ENCODE results near the gene HBA2. TPM values are rescaled to one million over a fixed set of nuclear protein-coding genes. Genes with fewer than 3 reads are reported as not detected.
"Not testable (repeated sequence)": the region's sequence is repeated elsewhere in the genome, so short reads cannot be mapped to it uniquely, and the experiment has no call there.

The HBA2 gene
- total RNA-seq, 1 experiment from 2014 or later: not detected

DNA sequence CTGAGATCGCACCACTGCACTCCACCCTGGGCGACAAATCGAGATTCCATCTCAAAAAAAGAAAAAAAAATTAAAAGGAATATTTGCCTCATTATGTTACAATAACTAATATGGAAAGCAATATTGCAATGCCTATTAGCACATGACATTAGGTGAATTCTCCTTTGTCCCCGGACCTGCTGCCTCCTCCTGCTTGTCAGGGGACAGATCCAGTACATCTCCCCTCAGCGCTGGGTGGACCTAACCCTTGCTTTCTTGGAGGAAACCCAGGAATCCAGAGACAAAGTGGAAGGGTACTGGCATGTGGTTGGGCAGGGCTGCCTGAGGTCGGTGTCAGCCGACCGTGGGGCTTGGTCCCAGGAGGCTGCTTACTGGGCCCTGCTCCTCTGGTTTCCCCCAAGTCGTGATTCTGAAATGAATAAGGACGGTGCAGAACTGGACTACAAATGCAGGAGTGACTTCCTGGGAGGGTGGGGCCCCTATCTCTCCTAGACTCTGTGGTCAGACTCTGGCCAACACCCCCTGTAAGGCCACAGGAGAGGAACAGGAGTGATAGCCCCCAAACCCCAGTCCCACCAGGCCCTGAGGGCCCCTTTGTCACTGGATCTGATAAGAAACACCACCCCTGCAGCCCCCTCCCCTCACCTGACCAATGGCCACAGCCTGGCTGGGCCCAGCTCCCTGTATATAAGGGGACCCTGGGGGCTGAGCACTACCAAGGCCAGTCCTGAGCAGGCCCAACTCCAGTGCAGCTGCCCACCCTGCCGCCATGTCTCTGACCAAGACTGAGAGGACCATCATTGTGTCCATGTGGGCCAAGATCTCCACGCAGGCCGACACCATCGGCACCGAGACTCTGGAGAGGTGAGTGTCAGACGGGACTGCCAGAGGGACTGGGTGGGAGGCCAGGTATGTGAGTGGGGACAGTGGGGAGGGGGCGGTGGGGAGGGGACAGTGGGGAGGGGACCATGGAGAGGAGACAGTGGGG lies 20.2 kb upstream of the HBA2 start, which contains the start of gene HBZ:
Gene HBZ (plus strand): TSS at position 504 of the 988 bp plus-strand sequence. CDS start 266 bp downstream, at position 770.
- Histone ChIP-seq H3K36me3 (no peaks in the 10 kb centered on the region), H3K9me3 (no peaks in the 10 kb centered on the region), H3K4me3 (no peak within 1 kb of the TSS), H3K27me3 (peaks cover 13% of the 10 kb centered on the region)
- no peak for DNase-seq

DNA sequence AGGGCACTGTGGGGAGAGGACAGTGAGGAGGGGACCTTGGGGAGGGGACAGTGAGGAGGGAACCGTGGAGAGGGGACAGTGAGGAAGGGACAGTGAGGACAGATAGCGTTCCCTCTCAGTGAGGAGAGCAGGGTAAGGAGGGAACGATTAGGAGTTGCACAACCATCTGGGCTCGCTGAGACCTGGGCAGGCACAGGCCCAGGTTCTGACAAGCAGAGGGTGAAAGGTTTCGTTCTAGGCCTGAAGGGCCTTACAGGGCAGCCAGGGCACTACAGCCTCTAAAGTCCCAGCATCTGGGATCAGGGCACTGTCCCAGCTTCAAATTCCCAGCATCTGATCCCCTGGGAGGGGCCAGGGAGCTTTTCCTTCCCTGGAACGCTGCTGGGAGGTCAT lies 19.6 kb upstream of the HBA2 start:
- H3K9me3 ChIP-seq: not testable (repeated sequence)

DNA sequence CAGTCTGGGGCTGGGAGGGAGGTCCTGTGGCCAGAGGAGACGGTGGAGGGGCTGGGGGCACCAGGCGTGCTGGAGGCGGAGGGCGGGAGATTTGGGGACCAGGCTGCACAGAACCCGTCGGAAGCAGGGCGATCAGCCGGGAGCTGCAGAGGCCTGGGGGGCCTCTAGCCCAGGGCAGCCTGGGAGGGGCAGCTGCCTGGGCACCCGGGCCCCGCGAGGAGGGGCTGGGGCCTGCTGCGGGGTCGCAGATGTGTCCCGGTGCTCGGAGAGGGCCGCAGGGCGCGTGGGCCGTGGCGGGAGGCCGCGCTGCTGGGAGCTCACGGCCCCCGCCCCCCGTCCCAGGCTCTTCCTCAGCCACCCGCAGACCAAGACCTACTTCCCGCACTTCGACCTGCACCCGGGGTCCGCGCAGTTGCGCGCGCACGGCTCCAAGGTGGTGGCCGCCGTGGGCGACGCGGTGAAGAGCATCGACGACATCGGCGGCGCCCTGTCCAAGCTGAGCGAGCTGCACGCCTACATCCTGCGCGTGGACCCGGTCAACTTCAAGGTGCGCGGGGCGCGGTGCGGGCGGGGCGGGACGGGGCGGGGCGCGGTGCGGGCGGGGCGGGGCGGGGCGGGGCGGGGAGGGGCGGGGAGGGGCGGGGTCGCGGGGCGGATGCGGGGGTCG lies 19.0 kb upstream of the HBA2 start:
- not testable (repeated sequence) for H3K36me3 ChIP-seq, H3K4me3 ChIP-seq, DNase-seq, H3K9me3 ChIP-seq
- peaks cover 25% of the 10 kb centered on the region for H3K27me3 ChIP-seq

More for the DNA sequence above, 19.6 kb upstream of the HBA2 start:
- not testable (repeated sequence) for H3K36me3 ChIP-seq, DNase-seq, H3K4me3 ChIP-seq
- peaks cover 20% of the 10 kb centered on the region for H3K27me3 ChIP-seq

DNA sequence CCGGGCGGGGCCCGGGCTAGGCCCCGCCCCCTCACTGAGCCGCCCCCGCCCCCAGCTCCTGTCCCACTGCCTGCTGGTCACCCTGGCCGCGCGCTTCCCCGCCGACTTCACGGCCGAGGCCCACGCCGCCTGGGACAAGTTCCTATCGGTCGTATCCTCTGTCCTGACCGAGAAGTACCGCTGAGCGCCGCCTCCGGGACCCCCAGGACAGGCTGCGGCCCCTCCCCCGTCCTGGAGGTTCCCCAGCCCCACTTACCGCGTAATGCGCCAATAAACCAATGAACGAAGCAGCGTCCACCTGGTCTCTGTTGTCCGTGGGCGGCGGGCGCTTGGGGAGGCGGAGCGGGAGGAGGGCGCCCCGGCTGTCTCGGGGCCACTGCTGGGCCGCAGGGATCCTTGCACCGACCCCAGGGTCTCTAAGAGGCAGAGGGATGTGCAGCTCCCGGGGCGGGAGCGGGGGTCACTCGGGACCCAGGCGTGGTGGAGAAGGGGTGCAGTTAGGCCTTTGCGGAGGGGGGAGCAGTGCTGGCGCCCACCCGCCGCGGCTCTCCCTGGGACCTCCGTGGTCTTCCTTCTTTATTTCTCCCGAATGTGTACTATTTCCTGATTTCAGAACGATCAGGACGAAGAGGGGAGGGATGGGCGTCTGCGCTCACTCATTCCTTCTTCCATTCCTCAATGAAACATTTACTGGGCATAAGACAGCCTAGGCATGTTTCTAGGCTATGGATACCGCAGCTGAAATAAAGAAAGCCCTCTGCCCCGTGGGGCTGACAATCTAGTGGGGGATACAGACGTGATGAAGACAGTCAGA lies 18.3 kb upstream of the HBA2 start:
- no peaks in the 10 kb centered on the region for H3K36me3 ChIP-seq
- peaks cover 27% of the 10 kb centered on the region for H3K27me3 ChIP-seq
- peak overlapping the region; percentile 46 for H3K4me3 ChIP-seq
- DNase-seq: peak; percentile 43
- H3K9me3 ChIP-seq: no peaks in the 10 kb centered on the region

DNA sequence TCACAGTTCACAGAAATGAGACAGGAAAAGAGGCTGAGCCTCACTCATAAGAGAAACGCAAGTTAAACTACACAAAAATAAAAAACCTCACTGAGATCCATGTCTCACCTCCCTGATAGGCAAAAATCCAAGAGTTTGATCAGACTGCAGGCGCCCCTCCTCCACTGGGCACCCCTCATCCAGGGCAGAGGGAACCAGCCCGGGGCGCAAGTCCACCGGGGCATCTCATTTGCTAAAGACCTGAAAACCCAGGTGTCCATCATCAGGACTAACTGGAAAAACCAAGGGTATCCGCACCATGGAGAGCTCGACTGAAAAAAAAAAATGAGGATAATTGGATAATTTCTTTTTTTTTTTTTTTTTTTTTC lies 17.7 kb upstream of the HBA2 start:
- Histone ChIP-seq H3K36me3 (no peaks in the 10 kb centered on the region), H3K9me3 (no peaks in the 10 kb centered on the region), H3K4me3 (no peak overlapping the region), H3K27me3 (peaks cover 26% of the 10 kb centered on the region)
- no peak for DNase-seq

DNA sequence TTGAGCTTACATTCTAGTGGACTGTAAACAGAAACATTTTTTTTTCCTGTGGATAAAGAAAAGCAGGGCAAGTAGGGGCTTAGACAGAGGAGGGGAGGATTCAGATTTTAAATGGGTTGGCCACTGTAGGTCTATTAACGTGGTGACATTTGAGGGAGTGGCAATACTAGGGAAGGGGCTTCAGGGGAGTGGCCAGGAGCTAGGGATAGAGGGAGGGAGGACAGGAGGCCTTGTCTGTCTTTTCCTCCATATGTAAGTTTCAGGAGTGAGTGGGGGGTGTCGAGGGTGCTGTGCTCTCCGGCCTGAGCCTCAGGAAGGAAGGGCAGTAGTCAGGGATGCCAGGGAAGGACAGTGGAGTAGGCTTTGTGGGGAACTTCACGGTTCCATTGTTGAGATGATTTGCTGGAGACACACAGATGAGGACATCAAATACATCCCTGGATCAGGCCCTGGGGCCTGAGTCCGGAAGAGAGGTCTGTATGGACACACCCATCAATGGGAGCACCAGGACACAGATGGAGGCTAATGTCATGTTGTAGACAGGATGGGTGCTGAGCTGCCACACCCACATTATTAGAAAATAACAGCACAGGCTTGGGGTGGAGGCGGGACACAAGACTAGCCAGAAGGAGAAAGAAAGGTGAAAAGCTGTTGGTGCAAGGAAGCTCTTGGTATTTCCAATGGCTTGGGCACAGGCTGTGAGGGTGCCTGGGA lies 13.4 kb upstream of the HBA2 start:
- no peak for DNase-seq
- Histone ChIP-seq H3K9me3 (no peaks in the 10 kb centered on the region), H3K27me3 (peaks cover 20% of the 10 kb centered on the region), H3K4me3 (no peak overlapping the region), H3K36me3 (no peaks in the 10 kb centered on the region)

DNA sequence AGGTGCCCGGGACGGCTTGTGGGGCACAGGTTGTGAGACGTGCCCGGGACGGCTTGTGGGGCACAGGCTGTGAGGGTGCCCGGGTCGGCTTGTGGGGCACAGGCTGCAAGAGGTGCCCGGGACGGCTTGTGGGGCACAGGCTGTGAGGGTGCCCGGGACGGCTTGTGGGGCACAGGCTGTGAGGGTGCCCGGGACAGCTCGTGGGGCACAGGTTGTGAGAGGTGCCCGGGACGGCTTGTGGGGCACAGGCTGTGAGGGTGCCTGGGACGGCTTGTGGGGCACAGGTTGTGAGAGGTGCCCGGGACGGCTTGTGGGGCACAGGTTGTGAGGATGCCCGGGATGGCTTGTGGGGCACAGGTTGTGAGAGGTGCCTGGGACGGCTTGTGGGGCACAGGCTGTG lies 12.4 kb upstream of the HBA2 start:
- not testable (repeated sequence) for H3K9me3 ChIP-seq, DNase-seq
- peaks cover 23% of the 10 kb centered on the region for H3K27me3 ChIP-seq

DNA sequence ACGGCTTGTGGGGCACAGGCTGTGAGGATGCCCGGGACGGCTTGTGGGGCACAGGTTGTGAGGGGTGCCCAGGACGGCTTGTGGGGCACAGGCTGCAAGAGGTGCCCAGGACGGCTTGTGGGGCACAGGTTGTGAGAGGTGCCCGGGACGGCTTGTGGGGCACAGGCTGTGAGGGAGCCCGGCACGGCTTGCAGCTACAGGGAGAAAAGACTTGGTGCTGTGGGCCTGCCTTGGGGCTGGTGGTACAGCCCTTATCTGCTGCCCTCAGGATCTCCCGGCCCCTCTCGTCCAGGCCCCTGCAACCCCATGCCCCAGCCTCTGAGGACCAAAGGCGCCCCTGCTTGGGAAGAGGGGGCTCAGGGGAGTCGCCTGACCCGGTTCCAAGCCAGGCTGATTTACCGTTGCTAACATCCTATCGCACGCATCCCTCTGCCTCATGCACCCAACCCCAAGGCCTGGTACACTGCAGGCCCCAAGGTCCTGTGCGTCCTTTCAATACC lies 11.9 kb upstream of the HBA2 start:
- Histone ChIP-seq H3K4me3 (no peak overlapping the region), H3K36me3 (no peaks in the 10 kb centered on the region)
- no peak for DNase-seq

More for the DNA sequence above, 12.4 kb upstream of the HBA2 start:
- H3K36me3 ChIP-seq, H3K4me3 ChIP-seq: not testable (repeated sequence)

DNA sequence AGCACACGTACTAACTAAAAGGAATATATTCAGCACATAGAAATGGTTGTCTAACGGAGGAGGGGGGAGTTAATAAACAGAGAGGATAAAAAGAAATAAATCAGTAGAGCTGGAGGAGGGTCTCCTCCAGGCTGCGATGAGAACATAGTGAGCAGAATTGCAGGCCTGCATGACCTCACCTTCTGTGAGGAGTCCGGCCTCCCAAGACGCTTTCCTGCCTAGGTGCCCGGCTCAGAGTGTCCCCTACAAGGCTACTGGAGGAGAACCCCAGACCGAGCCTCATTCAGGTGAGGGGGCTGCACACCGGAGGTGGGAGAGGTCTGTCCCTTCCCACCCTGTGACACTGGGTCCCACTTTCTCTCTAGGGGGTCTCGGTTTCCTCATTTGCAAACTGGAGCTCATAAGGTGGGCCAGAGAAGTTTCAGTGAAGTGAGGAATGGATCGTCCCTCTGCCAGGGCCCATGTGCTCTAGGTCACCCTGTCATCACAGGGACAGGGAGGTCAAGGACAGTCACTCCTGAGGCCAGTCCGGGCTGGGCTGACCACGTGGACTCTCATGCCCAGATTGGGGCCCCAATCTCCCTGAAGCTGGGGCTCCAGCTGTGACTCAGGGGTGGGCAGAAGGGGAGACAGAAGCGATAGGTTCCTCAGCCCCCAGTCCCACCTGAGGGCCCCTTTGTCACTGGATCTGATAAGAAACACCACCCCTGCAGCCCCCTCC lies 10.2 kb upstream of the HBA2 start:
- DNase-seq: no peak

More for the DNA sequence above, 11.9 kb upstream of the HBA2 start:
- peaks cover 28% of the 10 kb centered on the region for H3K27me3 ChIP-seq
- no peaks in the 10 kb centered on the region for H3K9me3 ChIP-seq

DNA sequence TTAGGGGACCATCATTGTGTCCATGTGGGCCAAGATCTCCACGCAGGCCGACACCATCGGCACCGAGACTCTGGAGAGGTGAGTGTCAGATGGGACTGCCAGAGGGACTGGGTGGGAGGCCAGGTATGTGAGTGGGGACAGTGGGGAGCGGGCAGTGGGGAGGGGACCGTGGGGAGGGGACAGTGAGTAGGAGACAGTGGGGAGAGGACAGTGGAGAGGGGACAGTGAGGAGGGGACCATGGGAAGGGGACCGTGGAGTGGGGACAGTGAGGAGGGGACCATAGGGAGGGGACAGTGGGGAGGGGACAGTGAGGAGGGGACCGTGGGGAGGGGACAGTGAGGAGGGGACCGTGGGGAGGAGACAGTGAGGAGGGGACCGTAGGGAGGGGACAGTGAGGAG lies 9.5 kb upstream of the HBA2 start:
- H3K27me3 ChIP-seq: peaks cover 35% of the 10 kb centered on the region
- DNase-seq, H3K9me3 ChIP-seq, H3K4me3 ChIP-seq, H3K36me3 ChIP-seq: not testable (repeated sequence)

More for the DNA sequence above, 10.2 kb upstream of the HBA2 start:
- no peaks in the 10 kb centered on the region for H3K36me3 ChIP-seq
- no peaks in the 10 kb centered on the region for H3K9me3 ChIP-seq
- H3K4me3 ChIP-seq: no peak overlapping the region
- H3K27me3 ChIP-seq: peaks cover 41% of the 10 kb centered on the region

DNA sequence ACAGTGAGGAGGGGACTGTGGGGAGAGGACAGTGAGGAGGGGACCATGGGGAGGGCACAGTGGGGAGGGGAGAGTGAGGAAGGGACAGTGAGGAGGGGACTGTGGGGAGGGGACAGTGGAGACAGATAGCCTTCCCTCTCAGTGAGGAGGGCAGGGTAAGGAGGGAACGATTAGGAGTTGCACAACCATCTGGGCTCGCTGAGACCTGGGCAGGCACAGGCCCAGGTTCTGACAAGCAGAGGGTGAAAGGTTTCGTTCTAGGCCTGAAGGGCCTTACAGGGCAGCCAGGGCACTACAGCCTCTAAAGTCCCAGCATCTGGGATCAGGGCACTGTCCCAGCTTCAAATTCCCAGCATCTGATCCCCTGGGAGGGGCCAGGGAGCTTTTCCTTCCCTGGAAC lies 9.0 kb upstream of the HBA2 start:
- H3K36me3 ChIP-seq, H3K4me3 ChIP-seq, H3K9me3 ChIP-seq, DNase-seq: not testable (repeated sequence)
- H3K27me3 ChIP-seq: peaks cover 31% of the 10 kb centered on the region

DNA sequence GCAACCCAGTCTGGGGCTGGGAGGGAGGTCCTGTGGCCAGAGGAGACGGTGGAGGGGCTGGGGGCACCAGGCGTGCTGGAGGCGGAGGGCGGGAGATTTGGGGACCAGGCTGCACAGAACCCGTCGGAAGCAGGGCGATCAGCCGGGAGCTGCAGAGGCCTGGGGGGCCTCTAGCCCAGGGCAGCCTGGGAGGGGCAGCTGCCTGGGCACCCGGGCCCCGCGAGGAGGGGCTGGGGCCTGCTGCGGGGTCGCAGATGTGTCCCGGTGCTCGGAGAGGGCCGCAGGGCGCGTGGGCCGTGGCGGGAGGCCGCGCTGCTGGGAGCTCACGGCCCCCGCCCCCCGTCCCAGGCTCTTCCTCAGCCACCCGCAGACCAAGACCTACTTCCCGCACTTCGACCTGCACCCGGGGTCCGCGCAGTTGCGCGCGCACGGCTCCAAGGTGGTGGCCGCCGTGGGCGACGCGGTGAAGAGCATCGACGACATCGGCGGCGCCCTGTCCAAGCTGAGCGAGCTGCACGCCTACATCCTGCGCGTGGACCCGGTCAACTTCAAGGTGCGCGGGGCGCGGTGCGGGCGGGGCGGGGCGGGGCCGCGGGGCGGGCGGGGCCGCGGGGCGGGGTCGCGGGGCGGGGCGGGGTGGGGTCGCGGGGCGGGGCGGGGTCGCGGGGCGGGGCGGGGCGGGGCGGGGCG lies 8.4 kb upstream of the HBA2 start:
- not testable (repeated sequence) for DNase-seq, H3K9me3 ChIP-seq, H3K4me3 ChIP-seq, H3K36me3 ChIP-seq
- peaks cover 29% of the 10 kb centered on the region for H3K27me3 ChIP-seq

DNA sequence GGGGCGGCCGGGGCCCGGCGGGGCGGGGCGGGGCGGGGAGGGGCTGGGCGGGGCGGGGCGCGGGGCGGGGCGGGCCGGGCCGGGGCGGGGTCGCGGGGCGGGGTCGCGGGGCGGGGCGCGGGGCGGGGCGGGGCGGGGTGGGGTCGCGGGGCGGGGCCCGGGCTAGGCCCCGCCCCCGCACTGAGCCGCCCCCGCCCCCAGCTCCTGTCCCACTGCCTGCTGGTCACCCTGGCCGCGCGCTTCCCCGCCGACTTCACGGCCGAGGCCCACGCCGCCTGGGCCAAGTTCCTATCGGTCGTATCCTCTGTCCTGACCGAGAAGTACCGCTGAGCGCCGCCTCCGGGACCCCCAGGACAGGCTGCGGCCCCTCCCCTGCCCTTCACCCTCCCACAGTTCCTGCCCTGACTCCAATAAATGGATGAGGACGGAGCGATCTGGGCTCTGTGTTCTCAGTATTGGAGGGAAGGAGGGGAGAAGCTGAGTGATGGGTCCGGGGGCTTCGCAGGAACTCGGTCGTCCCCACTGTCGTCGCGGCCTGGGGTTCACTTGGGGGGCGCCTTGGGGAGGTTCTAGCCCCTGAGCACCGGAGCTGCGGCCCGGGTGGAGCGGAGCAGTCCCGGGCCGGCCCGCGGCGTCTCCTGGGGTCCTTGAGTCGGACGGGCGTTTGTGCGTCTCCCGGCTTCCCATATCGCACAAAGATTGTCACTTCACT lies 7.7 kb upstream of the HBA2 start:
- Histone ChIP-seq H3K4me3 (peak overlapping the region; percentile 18; the same call in 1 of the 2 replicates), H3K27me3 (peaks cover 27% of the 10 kb centered on the region)

DNA sequence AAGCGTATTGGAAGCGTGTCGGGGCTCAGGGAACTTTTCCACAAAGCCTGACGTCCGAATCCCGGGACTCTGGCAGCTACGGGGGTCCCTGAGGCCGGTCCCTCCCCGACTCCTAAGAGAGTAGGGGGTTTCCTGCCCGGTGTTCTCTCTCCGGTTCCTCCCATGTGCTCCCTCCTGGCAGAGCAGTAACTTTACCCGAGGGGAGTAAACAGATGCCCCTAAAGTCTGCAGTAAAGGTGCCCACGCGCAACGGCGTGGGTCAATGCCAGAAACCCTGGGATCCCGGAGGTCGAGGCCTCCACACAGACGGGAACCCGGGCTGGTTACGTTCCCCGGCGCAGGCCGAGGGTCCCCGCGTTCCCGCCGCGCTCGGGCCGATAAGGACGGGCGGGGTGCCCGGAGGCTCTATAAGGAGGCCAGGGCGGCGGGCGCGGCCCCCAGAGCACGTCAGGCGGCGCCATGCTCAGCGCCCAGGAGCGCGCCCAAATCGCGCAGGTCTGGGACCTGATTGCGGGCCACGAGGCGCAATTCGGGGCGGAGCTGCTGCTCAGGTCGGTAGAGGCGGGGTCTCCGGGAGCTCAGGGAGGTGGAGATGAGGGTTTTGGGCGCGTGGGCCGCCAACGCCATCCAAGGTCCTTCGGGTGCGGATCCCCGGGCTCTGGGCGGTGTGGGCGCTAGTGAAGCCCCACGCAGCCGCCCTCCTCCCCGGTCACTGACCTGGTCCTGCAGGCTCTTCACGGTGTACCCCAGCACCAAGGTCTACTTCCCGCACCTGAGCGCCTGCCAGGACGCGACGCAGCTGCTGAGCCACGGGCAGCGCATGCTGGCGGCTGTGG lies 6.9 kb upstream of the HBA2 start, which contains the start of gene HBM:
Gene HBM (plus strand): TSS at position 440 of the 836 bp plus-strand sequence. CDS start 20 bp downstream, at position 460.
- Histone ChIP-seq H3K36me3 (no peaks in the 10 kb centered on the region), H3K9me3 (no peaks in the 10 kb centered on the region), H3K27me3 (peaks cover 30% of the 10 kb centered on the region), H3K4me3 (peak within 1 kb of the TSS; percentile 18; the same call in 1 of the 2 replicates)
- DNase-seq: no peak

More for the DNA sequence above, 7.7 kb upstream of the HBA2 start:
- DNase-seq: no peak
- no peaks in the 10 kb centered on the region for H3K36me3 ChIP-seq
- no peaks in the 10 kb centered on the region for H3K9me3 ChIP-seq

All from MG63 (cell line).